Progenitor cell of endocrine pancreas (in vitro differentiated cells): ENCODE results near the gene KRTAP4-12. TPM values are rescaled to one million over a fixed set of nuclear protein-coding genes. Genes with fewer than 3 reads are reported as not detected.
"Not testable (repeated sequence)": the region's sequence is repeated elsewhere in the genome, so short reads cannot be mapped to it uniquely, and the experiment has no call there.

Experiments
- DNase-seq: peaks from one replicate; pipeline ENCODE4 v3.0.0; 2021; ENCODE audit warnings: low spot score; ENCODE audit not compliant: unreplicated experiment
- H3K27ac Mint-ChIP-seq: 2 replicates; pipeline ENCODE4 v1.8.0; 2021; ENCODE audit warnings: mild to moderate bottlenecking, moderate library complexity, mixed read lengths
- H3K27me3 Mint-ChIP-seq: 2 replicates; pipeline ENCODE4 v1.8.0; 2021; ENCODE audit warnings: mixed read lengths
- H3K36me3 Mint-ChIP-seq: 2 replicates; pipeline ENCODE4 v1.8.0; 2022; ENCODE audit warnings: mixed read lengths; ENCODE audit not compliant: insufficient read depth
- H3K4me1 Mint-ChIP-seq: 2 replicates; pipeline ENCODE4 v1.8.0; 2021; ENCODE audit warnings: low read depth, mixed read lengths
- H3K4me3 Mint-ChIP-seq: 2 replicates; pipeline ENCODE4 v1.8.0; 2021; ENCODE audit warnings: low read depth, mild to moderate bottlenecking, moderate library complexity, mixed read lengths
- H3K9me3 Mint-ChIP-seq: 2 replicates; pipeline ENCODE4 v1.8.0; 2021; ENCODE audit warnings: low read depth, mixed read lengths
- CTCF ChIP-seq: fragments of 200-600 bp; sonication (generic); IDR thresholded peaks from one replicate; pipeline ENCODE4 v1.5.0; 2021; ENCODE audit warnings: antibody characterized with exemption, mild to moderate bottlenecking; ENCODE audit not compliant: unreplicated experiment
- long read RNA-seq: library from polyadenylated mRNA; unstranded; transcript quantifications from one replicate; pipeline ENCODE4 v2.0.0, GENCODE V29; 2020
- total RNA-seq: library from RNA; stranded (reverse); gene quantifications from 2 replicates; pipeline ENCODE4 v1.2.1, GENCODE V29; 2021

Gene KRTAP4-12
- total RNA-seq, result not detected in 2 replicates
- long read RNA-seq, result 0 reads

- H3K27ac Mint-ChIP-seq, H3K9me3 Mint-ChIP-seq, H3K4me3 Mint-ChIP-seq, H3K36me3 Mint-ChIP-seq, H3K27me3 Mint-ChIP-seq, DNase-seq, H3K4me1 Mint-ChIP-seq: not testable (repeated sequence)
These were observed at the start of gene KRTAP4-12 for GRCh38 chr17:41123991-41124371. TSS of gene KRTAP4-12 (minus strand) at chr17:41124182. CDS start at chr17:41124122, 60 bp downstream.

- no peak for TF ChIP-seq CTCF
- H3K27me3 Mint-ChIP-seq, result peaks cover 18% of the 10 kb centered on the region
- no peaks in the 10 kb centered on the region for H3K9me3 Mint-ChIP-seq
- DNase-seq, result no peak
- no peak overlapping the region for H3K27ac Mint-ChIP-seq
- H3K4me1 Mint-ChIP-seq, result no peaks in the 10 kb centered on the region
- H3K36me3 Mint-ChIP-seq, result no peaks in the 10 kb centered on the region
- H3K4me3 Mint-ChIP-seq, result no peak overlapping the region
These were observed 47.9 kb upstream of the KRTAP4-12 start for GRCh38 chr17:41171886-41172285.

- Mint-ChIP-seq H3K36me3 (no peaks in the 10 kb centered on the region), H3K4me1 (no peaks in the 10 kb centered on the region), H3K4me3 (no peak within 1 kb of the TSS), H3K27ac (no peak within 1 kb of the TSS), H3K27me3 (peaks cover 13% of the 10 kb centered on the region), H3K9me3 (no peaks in the 10 kb centered on the region)
- TF ChIP-seq CTCF, result no peak
- no peak for DNase-seq
These were observed 44.1 kb upstream of the KRTAP4-12 start, which contains the start of gene KRTAP4-3 for GRCh38 chr17:41168121-41168520. TSS of gene KRTAP4-3 (minus strand) at chr17:41168221. CDS start at chr17:41168172, 49 bp downstream.

- no peaks in the 10 kb centered on the region for H3K9me3 Mint-ChIP-seq
- DNase-seq, result no peak
- H3K27ac Mint-ChIP-seq, result no peak overlapping the region
- H3K4me3 Mint-ChIP-seq, result no peak overlapping the region
- H3K4me1 Mint-ChIP-seq, result no peaks in the 10 kb centered on the region
- peaks cover 14% of the 10 kb centered on the region for H3K27me3 Mint-ChIP-seq
- no peak for TF ChIP-seq CTCF
- no peaks in the 10 kb centered on the region for H3K36me3 Mint-ChIP-seq
These were observed 43.6 kb upstream of the KRTAP4-12 start for GRCh38 chr17:41167561-41167960.

GRCh38 chr17:41163828-41164227 is 39.8 kb upstream of the KRTAP4-12 start:
- no peaks in the 10 kb centered on the region for H3K9me3 Mint-ChIP-seq
- no peak overlapping the region for H3K4me3 Mint-ChIP-seq
- no peak for DNase-seq
- TF ChIP-seq CTCF, result no peak
- no peaks in the 10 kb centered on the region for H3K4me1 Mint-ChIP-seq
- H3K27me3 Mint-ChIP-seq, result peaks cover 9% of the 10 kb centered on the region
- H3K36me3 Mint-ChIP-seq, result no peaks in the 10 kb centered on the region
- no peak overlapping the region for H3K27ac Mint-ChIP-seq

- H3K9me3 Mint-ChIP-seq, result no peaks in the 10 kb centered on the region
- no peak for TF ChIP-seq CTCF
- DNase-seq, result no peak
- H3K4me3 Mint-ChIP-seq, result no peak within 1 kb of the TSS
- H3K27ac Mint-ChIP-seq, result no peak within 1 kb of the TSS
- no peaks in the 10 kb centered on the region for H3K36me3 Mint-ChIP-seq
- H3K27me3 Mint-ChIP-seq, result peaks cover 6% of the 10 kb centered on the region
- H3K4me1 Mint-ChIP-seq, result no peaks in the 10 kb centered on the region
These were observed 36.7 kb upstream of the KRTAP4-12 start, which contains the start of gene KRTAP4-4 for GRCh38 chr17:41160648-41161047. TSS of gene KRTAP4-4 (minus strand) at chr17:41160748. CDS start at chr17:41160691, 57 bp downstream.

GRCh38 chr17:41160190-41160589 is 36.2 kb upstream of the KRTAP4-12 start:
- not testable (repeated sequence) for H3K4me3 Mint-ChIP-seq

More at GRCh38 chr17:41160190-41160589, 36.2 kb upstream of the KRTAP4-12 start:
- not testable (repeated sequence) for H3K4me1 Mint-ChIP-seq, DNase-seq, H3K9me3 Mint-ChIP-seq, H3K27me3 Mint-ChIP-seq, H3K27ac Mint-ChIP-seq, H3K36me3 Mint-ChIP-seq
